ENCODE results near the gene FUCA1. TPM values are rescaled to one million over a fixed set of nuclear protein-coding genes. Genes with fewer than 3 reads are reported as not detected.

Gene FUCA1
- total and polyA plus RNA-seq, 2 donors (not counting 3 experiments of a cell fraction or from before 2014, with no cell fraction given) = 4.9 to 5.6 TPM

GRCh38 chr1:23805025-23805424, 63.1 kb downstream of the FUCA1 start:
- Histone ChIP-seq H3K27me3 (ENCODE audit: control insufficient read depth in 2 of 2, insufficient read depth in 2 of 2, low read length in 2 of 2) (no peaks in the 10 kb centered on the region), H3K4me3 (replicated peaks in 1 of 3; ENCODE audit: insufficient read depth in 1 of 3, low read depth in 1 of 3, low read length in 3 of 3) (no peak overlapping the region), H3K79me2 (ENCODE audit: control insufficient read depth, insufficient read depth, low read length) (no peaks in the 10 kb centered on the region), H3K4me2 (ENCODE audit: insufficient read depth, low read length) (no peak overlapping the region), H3K36me3 (ENCODE audit: control insufficient read depth in 2 of 2, extremely low read depth in 1 of 2, insufficient read depth in 2 of 2, low read length in 2 of 2) (peaks cover 0 to 2% of the 10 kb centered on the region in 2 experiments), H2AFZ (ENCODE audit: low read depth, low read length) (no peak overlapping the region), H3K9me1 (replicated peaks; ENCODE audit: control insufficient read depth, extremely low read depth, insufficient read depth, low read length) (no peaks in the 10 kb centered on the region), H4K20me1 (replicated peaks; ENCODE audit: control insufficient read depth, extremely low read depth, insufficient read depth, low read length) (no peaks in the 10 kb centered on the region), H3K9me3 (replicated peaks; ENCODE audit: control insufficient read depth, insufficient read depth, low read length) (no peaks in the 10 kb centered on the region), H3K4me1 (ENCODE audit: control insufficient read depth, extremely low read depth, insufficient read depth, low read length) (peaks cover 4% of the 10 kb centered on the region), H3K27ac (ENCODE audit: insufficient read depth, low read depth, low read length) (no peak overlapping the region), H3K9ac (replicated peaks; ENCODE audit: extremely low read depth, insufficient read depth, low read length) (no peak overlapping the region)
- DNase-seq (ENCODE audit: low read depth, low spot score) = no peak
- dilution Hi-C loops (cut with MboI; ENCODE audit: extremely low pct_ligation_motif_present, low sequenced_read_pairs) (no loop called here), intact Hi-C loops (cut with micrococcal nuclease) (loop anchor here (5.0 kb wide), 1 partner anchor 222 kb away; no protein-coding TSS in a partner anchor)
- POLR2A ChIA-PET = no interaction called here
- no peak for TF ChIP-seq POLR2A (IDR thresholded peaks at IDR 0.05; ENCODE audit: low read depth, low read length)
- no peak for TF ChIP-seq POLR2AphosphoS5 (IDR thresholded peaks at IDR 0.05; ENCODE audit: insufficient read depth, low read depth, low read length)
- TF ChIP-seq JUN (IDR thresholded peaks at IDR 0.05; ENCODE audit: borderline replicate concordance, insufficient read depth, insufficient read length, low read depth) = no peak
- TF ChIP-seq MAX (IDR thresholded peaks at IDR 0.05; ENCODE audit: insufficient read depth, insufficient read length) = no peak
- no peak for TF ChIP-seq GATA2 (IDR thresholded peaks at IDR 0.05; ENCODE audit: insufficient read depth, insufficient read length, low read depth, low read length)
- no peak for TF ChIP-seq MYC (IDR thresholded peaks at IDR 0.05; ENCODE audit: low read depth, low read length)
- no peak for TF ChIP-seq CTCF (IDR thresholded peaks at IDR 0.05; ENCODE audit: extremely low read depth in 1 of 2, insufficient read depth in 1 of 2, low read depth in 1 of 2, low read length in 2 of 2)
- TF ChIP-seq EZH2 (IDR thresholded peaks at IDR 0.05; ENCODE audit: borderline replicate concordance, low read depth, low read length, severe bottlenecking) = no peak
- CTCF ChIA-PET = interaction anchor here (1.5 to 1.6 kb wide), 2 partner anchors 33 to 112 kb away, joined by 3 to 8 read pairs; no protein-coding TSS in a partner anchor
- BruUV-seq (replicated peaks) = no TSS peak
- FAIRE-seq = no peak
